ENCODE data around the gene GALNT11.
"Not testable (repeated sequence)": the region's sequence is repeated elsewhere in the genome, so short reads cannot be mapped to it uniquely, and the experiment has no call there.

Gene GALNT11

GRCh38 chr7:152072421-152072820 lies 46.9 kb downstream of the GALNT11 start:
- H3K27me3 ChIP-seq (ENCODE audit: control insufficient read depth in 5 of 5, insufficient read depth in 4 of 5, low read length in 5 of 5) = no peaks in the 10 kb centered on the region
- H3K27ac ChIP-seq (ENCODE audit: low read depth, low read length) = no peak overlapping the region
- peaks cover 3 to 15% (median 6%) of the 10 kb centered on the region in 5 donors for H3K4me1 ChIP-seq (ENCODE audit: control insufficient read depth in 5 of 5, insufficient read depth in 5 of 5, low read length in 5 of 5)
- no peak overlapping the region for H3K4me3 ChIP-seq (ENCODE audit: low read depth in 1 of 5, low read length in 5 of 5)
- H3K9ac ChIP-seq (ENCODE audit: low read length in 5 of 5) = no peak overlapping the region
- peaks cover 0 to 4% (median 0%) of the 10 kb centered on the region in 5 donors for H3K9me3 ChIP-seq (ENCODE audit: control insufficient read depth in 5 of 5, low read length in 5 of 5)
- H3K36me3 ChIP-seq (ENCODE audit: control insufficient read depth in 5 of 5, insufficient read depth in 5 of 5, low read length in 5 of 5) = no peaks in the 10 kb centered on the region

DNA sequence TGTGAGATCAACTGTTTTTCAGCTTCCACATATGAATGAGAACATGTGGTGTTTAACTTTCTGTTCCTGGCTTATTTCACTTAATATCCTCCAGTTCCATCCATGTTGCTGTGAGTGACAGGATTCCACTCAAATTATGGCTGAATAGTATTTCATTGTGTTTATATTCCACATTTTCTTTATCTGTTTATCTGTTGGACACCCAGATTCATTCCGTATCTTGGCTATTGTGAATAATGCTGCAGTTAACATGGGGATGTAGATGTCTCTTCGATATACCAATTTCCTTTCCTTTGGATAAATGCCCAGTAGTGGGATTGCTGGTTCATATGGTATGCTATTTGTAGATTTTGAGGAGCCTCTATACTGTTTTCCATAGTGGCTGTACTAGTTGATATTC lies 47.9 kb downstream of the GALNT11 start:
- Histone ChIP-seq H3K4me3 (ENCODE audit: low read depth in 1 of 5, low read length in 5 of 5) (no peak overlapping the region), H3K4me1 (ENCODE audit: control insufficient read depth in 5 of 5, insufficient read depth in 5 of 5, low read length in 5 of 5) (peaks cover 3 to 17% (median 6%) of the 10 kb centered on the region in 5 donors), H3K9ac (ENCODE audit: low read length in 5 of 5) (no peak overlapping the region), H3K36me3 (ENCODE audit: control insufficient read depth in 5 of 5, insufficient read depth in 5 of 5, low read length in 5 of 5) (no peaks in the 10 kb centered on the region), H3K27me3 (ENCODE audit: control insufficient read depth in 5 of 5, insufficient read depth in 4 of 5, low read length in 5 of 5) (no peaks in the 10 kb centered on the region), H3K27ac (ENCODE audit: low read depth, low read length) (no peak overlapping the region), H3K9me3 (ENCODE audit: control insufficient read depth in 5 of 5, low read length in 5 of 5) (no peaks in the 10 kb centered on the region)

- no peak overlapping the region for H3K9ac ChIP-seq (ENCODE audit: low read length in 5 of 5)
- H3K27ac ChIP-seq (ENCODE audit: low read depth, low read length) = no peak overlapping the region
- H3K27me3 ChIP-seq (ENCODE audit: control insufficient read depth in 5 of 5, insufficient read depth in 4 of 5, low read length in 5 of 5) = no peaks in the 10 kb centered on the region
- H3K4me3 ChIP-seq (ENCODE audit: low read depth in 1 of 5, low read length in 5 of 5) = no peak overlapping the region
- no peaks in the 10 kb centered on the region for H3K36me3 ChIP-seq (ENCODE audit: control insufficient read depth in 5 of 5, insufficient read depth in 5 of 5, low read length in 5 of 5)
- no peaks in the 10 kb centered on the region for H3K9me3 ChIP-seq (ENCODE audit: control insufficient read depth in 5 of 5, low read length in 5 of 5)
- peaks cover 3 to 17% (median 6%) of the 10 kb centered on the region in 5 donors for H3K4me1 ChIP-seq (ENCODE audit: control insufficient read depth in 5 of 5, insufficient read depth in 5 of 5, low read length in 5 of 5)
Observed at GRCh38 chr7:152074673-152075072, 49.2 kb downstream of the GALNT11 start.

- not testable (repeated sequence) for H3K4me3 ChIP-seq (ENCODE audit: low read depth in 1 of 5, low read length in 5 of 5); H3K9me3 ChIP-seq (ENCODE audit: control insufficient read depth in 5 of 5, low read length in 5 of 5); H3K36me3 ChIP-seq (ENCODE audit: control insufficient read depth in 5 of 5, insufficient read depth in 5 of 5, low read length in 5 of 5); H3K27me3 ChIP-seq (ENCODE audit: control insufficient read depth in 5 of 5, insufficient read depth in 4 of 5, low read length in 5 of 5); H3K9ac ChIP-seq (ENCODE audit: low read length in 5 of 5); H3K27ac ChIP-seq (ENCODE audit: low read depth, low read length)
- peaks cover 3 to 17% (median 6%) of the 10 kb centered on the region in 5 donors for H3K4me1 ChIP-seq (ENCODE audit: control insufficient read depth in 5 of 5, insufficient read depth in 5 of 5, low read length in 5 of 5)
Observed at GRCh38 chr7:152075379-152075778, 49.9 kb downstream of the GALNT11 start.

DNA sequence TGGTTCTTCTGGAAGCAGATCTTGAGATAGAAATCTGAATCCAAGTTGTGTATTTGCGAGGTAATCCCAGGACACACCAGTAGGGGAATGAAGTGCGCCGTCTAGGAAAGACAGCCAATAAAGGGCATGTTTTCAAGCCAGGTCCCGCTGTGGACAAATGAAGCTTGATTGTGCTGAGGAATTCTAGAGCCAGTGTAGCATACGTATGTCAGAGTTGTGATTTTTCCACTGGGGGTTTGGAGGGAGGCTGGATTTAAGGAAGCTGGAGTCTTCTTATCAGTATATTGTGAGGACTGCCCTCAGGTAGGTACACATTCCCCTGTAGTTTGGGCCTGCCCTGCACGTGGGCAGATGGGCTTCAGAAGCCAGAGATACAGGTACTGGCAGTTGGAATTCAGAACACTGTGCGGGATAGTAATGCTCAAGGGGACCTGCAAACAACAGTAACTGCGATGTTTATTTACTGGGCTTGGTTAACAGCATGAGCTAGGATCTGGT lies 50.9 kb downstream of the GALNT11 start:
- Histone ChIP-seq H3K36me3 (ENCODE audit: control insufficient read depth in 5 of 5, insufficient read depth in 5 of 5, low read length in 5 of 5) (no peaks in the 10 kb centered on the region), H3K9me3 (ENCODE audit: control insufficient read depth in 5 of 5, low read length in 5 of 5) (no peaks in the 10 kb centered on the region), H3K27me3 (ENCODE audit: control insufficient read depth in 5 of 5, insufficient read depth in 4 of 5, low read length in 5 of 5) (no peaks in the 10 kb centered on the region), H3K27ac (ENCODE audit: low read depth, low read length) (no peak overlapping the region), H3K4me3 (ENCODE audit: low read depth in 1 of 5, low read length in 5 of 5) (no peak overlapping the region), H3K9ac (ENCODE audit: low read length in 5 of 5) (no peak overlapping the region), H3K4me1 (ENCODE audit: control insufficient read depth in 5 of 5, insufficient read depth in 5 of 5, low read length in 5 of 5) (peaks cover 3 to 17% (median 6%) of the 10 kb centered on the region in 5 donors)

DNA sequence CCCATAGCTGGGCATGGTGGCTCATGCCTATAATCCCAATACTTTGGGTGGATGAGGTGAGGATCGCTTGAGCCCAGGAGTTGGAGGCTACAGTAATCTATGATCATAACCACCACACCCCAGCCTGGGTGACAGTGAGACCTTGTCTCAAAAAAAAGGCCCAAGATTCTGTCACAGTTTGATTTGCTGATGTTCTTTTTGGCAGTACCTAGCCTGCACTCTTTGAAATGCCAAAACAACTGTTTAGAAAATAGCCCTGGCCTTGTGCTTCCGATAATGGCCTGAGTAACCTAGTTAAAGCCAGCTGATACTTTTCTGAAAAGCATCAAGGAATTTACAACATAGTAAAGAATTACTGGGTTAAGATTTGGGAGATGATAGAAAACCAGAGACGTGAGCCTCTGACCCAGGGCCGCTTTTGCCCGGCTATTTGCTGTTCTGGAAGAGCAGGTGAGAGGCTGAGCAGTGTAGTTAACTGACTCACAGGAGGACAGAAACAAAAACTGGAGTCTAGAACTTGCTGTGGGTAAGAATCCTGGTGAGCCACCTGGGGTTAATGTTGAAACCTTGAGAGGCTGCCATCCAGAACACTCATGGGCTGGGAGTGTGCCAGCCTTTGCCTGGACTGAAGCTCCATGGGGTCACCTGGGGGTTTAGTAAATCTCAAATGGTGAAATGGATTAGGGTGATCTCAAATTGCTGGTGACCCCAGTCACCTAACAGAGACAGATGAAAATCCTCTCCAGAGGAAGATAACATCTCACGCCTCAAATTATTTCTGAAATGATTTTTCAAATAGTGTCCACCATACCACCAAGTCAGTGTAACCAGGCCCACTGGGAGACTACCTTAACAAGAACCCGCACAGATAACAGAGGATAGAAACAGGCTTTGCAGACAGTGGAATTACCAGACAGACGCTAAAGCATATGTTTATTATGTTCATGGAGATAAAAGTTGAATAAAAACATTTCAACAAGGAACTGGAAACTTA lies 51.8 kb downstream of the GALNT11 start:
- Histone ChIP-seq H3K9ac (ENCODE audit: low read length in 5 of 5) (peak overlapping the region in 2 of 5 donors; percentile 44 to 45), H3K4me3 (ENCODE audit: low read depth in 1 of 5, low read length in 5 of 5) (no peak overlapping the region), H3K27me3 (ENCODE audit: control insufficient read depth in 5 of 5, insufficient read depth in 4 of 5, low read length in 5 of 5) (no peaks in the 10 kb centered on the region), H3K27ac (ENCODE audit: low read depth, low read length) (no peak overlapping the region), H3K9me3 (ENCODE audit: control insufficient read depth in 5 of 5, low read length in 5 of 5) (no peaks in the 10 kb centered on the region), H3K4me1 (ENCODE audit: control insufficient read depth in 5 of 5, insufficient read depth in 5 of 5, low read length in 5 of 5) (peaks cover 3 to 17% (median 6%) of the 10 kb centered on the region in 5 donors), H3K36me3 (ENCODE audit: control insufficient read depth in 5 of 5, insufficient read depth in 5 of 5, low read length in 5 of 5) (no peaks in the 10 kb centered on the region)

DNA sequence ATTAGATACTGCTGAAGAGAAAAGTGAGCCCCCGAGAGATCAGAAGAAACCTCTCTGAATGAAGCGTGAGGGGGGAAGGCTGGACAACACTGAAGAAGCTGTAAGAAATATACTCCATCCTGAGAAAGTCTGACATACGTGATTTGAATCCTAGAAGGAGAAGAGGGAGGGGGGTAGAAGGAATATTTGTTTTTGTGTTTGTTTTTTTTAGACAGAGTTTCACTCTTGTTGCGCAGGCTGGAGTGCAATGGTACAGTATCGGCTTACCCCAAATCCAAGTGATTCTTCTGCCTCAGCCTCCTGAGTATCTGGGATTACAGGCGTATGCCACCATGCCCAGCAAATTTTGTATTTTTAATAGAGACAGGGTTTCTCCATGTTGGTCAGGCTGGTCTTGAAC lies 52.6 kb downstream of the GALNT11 start:
- Histone ChIP-seq H3K9ac (ENCODE audit: low read length in 5 of 5) (peak overlapping the region in 1 of 5 donors; percentile 45), H3K27ac (ENCODE audit: low read depth, low read length) (no peak overlapping the region), H3K4me1 (ENCODE audit: control insufficient read depth in 5 of 5, insufficient read depth in 5 of 5, low read length in 5 of 5) (peaks cover 3 to 20% (median 10%) of the 10 kb centered on the region in 5 donors), H3K27me3 (ENCODE audit: control insufficient read depth in 5 of 5, insufficient read depth in 4 of 5, low read length in 5 of 5) (no peaks in the 10 kb centered on the region), H3K36me3 (ENCODE audit: control insufficient read depth in 5 of 5, insufficient read depth in 5 of 5, low read length in 5 of 5) (no peaks in the 10 kb centered on the region), H3K4me3 (ENCODE audit: low read depth in 1 of 5, low read length in 5 of 5) (no peak overlapping the region), H3K9me3 (ENCODE audit: control insufficient read depth in 5 of 5, low read length in 5 of 5) (no peaks in the 10 kb centered on the region)

DNA sequence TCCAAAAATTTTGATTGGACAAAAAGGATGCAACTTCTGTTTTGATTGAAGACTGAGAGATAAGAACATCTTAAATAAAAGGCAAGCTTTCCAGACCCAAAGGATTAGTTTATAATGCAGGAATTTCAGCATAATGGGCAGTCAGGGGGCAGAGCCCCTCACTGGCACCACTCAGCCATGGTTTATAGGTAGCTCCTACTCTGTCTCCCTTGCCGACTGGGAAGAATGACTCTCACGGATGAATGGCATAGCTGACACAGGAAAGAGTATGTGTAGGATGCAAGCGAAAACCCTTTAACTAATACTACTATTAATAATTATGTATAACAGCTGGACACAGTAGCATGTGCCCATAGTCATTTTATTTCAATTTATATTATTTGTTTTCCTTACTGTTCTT lies 53.3 kb downstream of the GALNT11 start:
- H3K27ac ChIP-seq (ENCODE audit: low read depth, low read length) = no peak overlapping the region

GRCh38 chr7:152081088-152081487 lies 55.6 kb downstream of the GALNT11 start:
- Histone ChIP-seq H3K9ac (ENCODE audit: low read length in 5 of 5) (no peak overlapping the region), H3K27ac (ENCODE audit: low read depth, low read length) (no peak overlapping the region), H3K4me1 (ENCODE audit: control insufficient read depth in 5 of 5, insufficient read depth in 5 of 5, low read length in 5 of 5) (peaks cover 3 to 20% (median 10%) of the 10 kb centered on the region in 5 donors), H3K27me3 (ENCODE audit: control insufficient read depth in 5 of 5, insufficient read depth in 4 of 5, low read length in 5 of 5) (no peaks in the 10 kb centered on the region), H3K4me3 (ENCODE audit: low read depth in 1 of 5, low read length in 5 of 5) (no peak overlapping the region), H3K36me3 (ENCODE audit: control insufficient read depth in 5 of 5, insufficient read depth in 5 of 5, low read length in 5 of 5) (no peaks in the 10 kb centered on the region), H3K9me3 (ENCODE audit: control insufficient read depth in 5 of 5, low read length in 5 of 5) (no peaks in the 10 kb centered on the region)

More for the DNA sequence above, 53.3 kb downstream of the GALNT11 start:
- no peak overlapping the region for H3K9ac ChIP-seq (ENCODE audit: low read length in 5 of 5)
- H3K36me3 ChIP-seq (ENCODE audit: control insufficient read depth in 5 of 5, insufficient read depth in 5 of 5, low read length in 5 of 5) = no peaks in the 10 kb centered on the region
- H3K4me1 ChIP-seq (ENCODE audit: control insufficient read depth in 5 of 5, insufficient read depth in 5 of 5, low read length in 5 of 5) = peaks cover 3 to 20% (median 10%) of the 10 kb centered on the region in 5 donors
- H3K27me3 ChIP-seq (ENCODE audit: control insufficient read depth in 5 of 5, insufficient read depth in 4 of 5, low read length in 5 of 5) = no peaks in the 10 kb centered on the region
- H3K9me3 ChIP-seq (ENCODE audit: control insufficient read depth in 5 of 5, low read length in 5 of 5) = no peaks in the 10 kb centered on the region
- no peak overlapping the region for H3K4me3 ChIP-seq (ENCODE audit: low read depth in 1 of 5, low read length in 5 of 5)

DNA sequence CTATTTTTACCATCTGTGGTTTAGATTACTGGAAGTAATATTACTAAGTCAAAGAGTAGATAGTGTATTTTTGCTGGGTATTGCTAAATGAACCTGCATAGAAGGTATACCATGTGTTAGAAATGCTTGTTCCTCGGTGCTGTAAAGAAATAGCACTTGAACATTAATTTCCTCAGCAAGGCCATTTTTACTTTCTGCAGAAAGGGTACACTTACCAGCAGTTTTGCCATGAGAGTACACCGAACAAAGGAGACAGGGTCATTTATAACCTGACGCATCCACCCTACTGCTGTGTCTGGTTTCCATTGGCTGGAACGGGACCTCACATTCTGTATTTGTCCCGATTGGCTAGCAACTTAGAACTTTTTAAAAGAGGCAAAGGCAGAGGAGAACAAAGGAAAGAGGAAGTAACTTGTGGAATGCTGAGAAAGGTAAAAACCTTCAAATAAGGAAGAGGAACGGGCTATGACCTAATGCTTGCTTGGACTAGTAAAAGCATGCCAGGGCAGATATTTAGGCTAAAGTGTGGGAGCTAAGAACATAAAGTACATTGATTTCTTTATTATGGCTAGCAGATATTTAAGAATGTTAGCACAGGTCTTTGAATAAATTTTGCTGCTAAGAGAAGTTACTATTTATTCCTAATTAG lies 56.7 kb downstream of the GALNT11 start:
- not testable (repeated sequence) for H3K27me3 ChIP-seq (ENCODE audit: control insufficient read depth in 5 of 5, insufficient read depth in 4 of 5, low read length in 5 of 5); H3K4me1 ChIP-seq (ENCODE audit: control insufficient read depth in 5 of 5, insufficient read depth in 5 of 5, low read length in 5 of 5); H3K4me3 ChIP-seq (ENCODE audit: low read depth in 1 of 5, low read length in 5 of 5); H3K36me3 ChIP-seq (ENCODE audit: control insufficient read depth in 5 of 5, insufficient read depth in 5 of 5, low read length in 5 of 5); H3K27ac ChIP-seq (ENCODE audit: low read depth, low read length); H3K9me3 ChIP-seq (ENCODE audit: control insufficient read depth in 5 of 5, low read length in 5 of 5)
- peak overlapping the region in 1 of 5 donors; percentile 39 for H3K9ac ChIP-seq (ENCODE audit: low read length in 5 of 5)

Data from subcutaneous abdominal adipose tissue (tissue), 5 donors.